Nephron (organoid): ENCODE measurements around the gene DCST1.

Source experiments
- H3K27ac Mint-ChIP-seq, 3 experiments: 2 replicates each; pipeline ENCODE4 v1.8.0; 2020; ENCODE audit warnings: mixed read lengths in 3 of 3, mild to moderate bottlenecking in 2 of 3, moderate library complexity in 1 of 3
- H3K27me3 Mint-ChIP-seq: 2 replicates; pipeline ENCODE4 v1.8.0; 2021; ENCODE audit warnings: low read depth, mild to moderate bottlenecking, moderate library complexity, mixed read lengths
- H3K36me3 Mint-ChIP-seq: 2 replicates; pipeline ENCODE4 v1.8.0; 2020; ENCODE audit warnings: low read depth, mixed read lengths
- H3K4me1 Mint-ChIP-seq: 2 replicates; pipeline ENCODE4 v1.8.0; 2020; ENCODE audit warnings: mixed read lengths
- H3K4me3 Mint-ChIP-seq, 3 experiments: 2 replicates each; pipeline ENCODE4 v1.8.0; 2020; ENCODE audit warnings: mild to moderate bottlenecking in 3 of 3, mixed read lengths in 3 of 3, moderate library complexity in 2 of 3
- H3K9me3 Mint-ChIP-seq: 2 replicates; pipeline ENCODE4 v1.8.0; 2020; ENCODE audit warnings: mixed read lengths
- CTCF ChIP-seq, 3 experiments: fragments of 200-600 bp; sonication (generic); IDR thresholded peaks; one replicate each; pipeline ENCODE4 v1.5.0; 2021; ENCODE audit warnings: antibody characterized with exemption in 3 of 3; ENCODE audit not compliant: unreplicated experiment in 3 of 3

The DCST1 gene

GRCh38 chr1:155034318-155035208, 939 bp downstream of the DCST1 start:
- Mint-ChIP-seq H3K27me3 (peaks cover 7% of the 10 kb centered on the region), H3K4me3 (no peak overlapping the region), H3K27ac (no peak overlapping the region), H3K4me1 (no peaks in the 10 kb centered on the region), H3K9me3 (no peaks in the 10 kb centered on the region), H3K36me3 (no peaks in the 10 kb centered on the region)
- TF ChIP-seq CTCF (IDR thresholded peaks at IDR 0.05; ENCODE audit: unreplicated experiment in 3 of 3) = no peak

GRCh38 chr1:155035936-155036335, 2.3 kb downstream of the DCST1 start:
- no peaks in the 10 kb centered on the region for H3K36me3 Mint-ChIP-seq
- peaks cover 7% of the 10 kb centered on the region for H3K27me3 Mint-ChIP-seq
- H3K4me3 Mint-ChIP-seq = no peak overlapping the region
- H3K4me1 Mint-ChIP-seq = no peaks in the 10 kb centered on the region
- no peaks in the 10 kb centered on the region for H3K9me3 Mint-ChIP-seq
- no peak for TF ChIP-seq CTCF (IDR thresholded peaks at IDR 0.05; ENCODE audit: unreplicated experiment in 3 of 3)
- H3K27ac Mint-ChIP-seq = no peak overlapping the region

- Mint-ChIP-seq H3K9me3 (no peaks in the 10 kb centered on the region), H3K27ac (no peak overlapping the region), H3K27me3 (peaks cover 7% of the 10 kb centered on the region), H3K4me3 (no peak overlapping the region), H3K36me3 (no peaks in the 10 kb centered on the region), H3K4me1 (no peaks in the 10 kb centered on the region)
- no peak for TF ChIP-seq CTCF (IDR thresholded peaks at IDR 0.05; ENCODE audit: unreplicated experiment in 3 of 3)
These were observed 3.4 kb downstream of the DCST1 start for GRCh38 chr1:155037043-155037442.

- no peaks in the 10 kb centered on the region for H3K4me1 Mint-ChIP-seq
- H3K36me3 Mint-ChIP-seq = no peaks in the 10 kb centered on the region
- peaks cover 7% of the 10 kb centered on the region for H3K27me3 Mint-ChIP-seq
- H3K27ac Mint-ChIP-seq = peak overlapping the region in 1 of 3 experiments; percentile 14
- H3K9me3 Mint-ChIP-seq = no peaks in the 10 kb centered on the region
- H3K4me3 Mint-ChIP-seq = no peak overlapping the region
- TF ChIP-seq CTCF (IDR thresholded peaks at IDR 0.05; ENCODE audit: unreplicated experiment in 3 of 3) = no peak
These were observed 4.3 kb downstream of the DCST1 start for GRCh38 chr1:155037851-155038441.

- Mint-ChIP-seq H3K9me3 (no peaks in the 10 kb centered on the region), H3K4me1 (no peaks in the 10 kb centered on the region), H3K27ac (peak overlapping the region in 1 of 3 experiments; percentile 14), H3K27me3 (peaks cover 7% of the 10 kb centered on the region), H3K36me3 (no peaks in the 10 kb centered on the region), H3K4me3 (no peak overlapping the region)
- TF ChIP-seq CTCF (IDR thresholded peaks at IDR 0.05; ENCODE audit: unreplicated experiment in 3 of 3) = no peak
These were observed 5.1 kb downstream of the DCST1 start for GRCh38 chr1:155038602-155039307.
